Astrocyte (in vitro differentiated cells and primary cell): Measurements from ENCODE around the gene ACKR3.

Experiments
- CTCF ChIP-seq: IDR thresholded peaks from 2 replicates; pipeline ENCODE4 v1.5.1; 2011; ENCODE audit warnings: low read depth, mild to moderate bottlenecking, inconsistent platforms, low read length, moderate library complexity; ENCODE audit not compliant: insufficient read depth
- EZH2 ChIP-seq: IDR thresholded peaks from 2 replicates; pipeline ENCODE4 v1.6.1; 2012; ENCODE audit warnings: mild to moderate bottlenecking, low read length, inconsistent platforms; ENCODE audit not compliant: insufficient read depth

GRCh38 chr2:236531996-236532395 lies 37.6 kb upstream of the ACKR3 start:
- no peak for TF ChIP-seq CTCF
- TF ChIP-seq EZH2 = no peak
